ENCODE data around the gene MS4A15.

GRCh38 chr11:60743058-60743457 is 13.6 kb upstream of the MS4A15 start:
- TF ChIP-seq POLR2AphosphoS5 (IDR thresholded peaks at IDR 0.05; ENCODE audit: low read depth, low read length) = no peak
- no peak for TF ChIP-seq TAF1 (IDR thresholded peaks at IDR 0.05; ENCODE audit: borderline replicate concordance, low read depth, low read length)

Measured in GM12892 (cell line).